ENCODE data around the gene COG5. TPM values are rescaled to one million over a fixed set of nuclear protein-coding genes. Genes with fewer than 3 reads are reported as not detected.

Gene COG5
- polyA plus RNA-seq, 3 donors = 12.7 to 29.0 (median 28.1) TPM

- intact Hi-C loops (cut with micrococcal nuclease) = no loop called here
- Histone ChIP-seq H3K79me2 (ENCODE audit: insufficient read depth, low read length) (no peaks in the 10 kb centered on the region), H2AFZ (ENCODE audit: insufficient read depth, low read depth, low read length, poor library complexity, severe bottlenecking) (no peak overlapping the region), H3K36me3 (replicated peaks in 1 of 2; ENCODE audit: control insufficient read depth in 1 of 2, insufficient read depth in 2 of 2, low read length in 2 of 2) (peaks cover 0 to 12% of the 10 kb centered on the region in 2 donors), H3K9me3 (replicated peaks in 1 of 2; ENCODE audit: control insufficient read depth in 1 of 2, insufficient read depth in 1 of 2, low read length in 2 of 2) (peaks cover 2% of the 10 kb centered on the region in 2 donors), H3K4me3 (replicated peaks in 1 of 3; ENCODE audit: low read depth in 2 of 3, low read length in 3 of 3) (no peak overlapping the region), H4K20me1 (ENCODE audit: insufficient read depth, low read length) (no peaks in the 10 kb centered on the region), H3K27ac (ENCODE audit: low read depth in 1 of 2, low read length in 2 of 2) (no peak overlapping the region), H3K9ac (ENCODE audit: insufficient read depth, low read length, poor library complexity, severe bottlenecking) (no peak overlapping the region), H3K27me3 (ENCODE audit: control insufficient read depth in 2 of 2, insufficient read depth in 2 of 2, low read length in 2 of 2) (no peaks in the 10 kb centered on the region), H3K4me1 (ENCODE audit: control insufficient read depth in 1 of 2, insufficient read depth in 2 of 2, low read length in 2 of 2) (no peaks in the 10 kb centered on the region), H3K4me2 (replicated peaks; ENCODE audit: extremely low read depth, low read length, poor library complexity, severe bottlenecking) (no peak overlapping the region)
- TF ChIP-seq, protein P1, sequence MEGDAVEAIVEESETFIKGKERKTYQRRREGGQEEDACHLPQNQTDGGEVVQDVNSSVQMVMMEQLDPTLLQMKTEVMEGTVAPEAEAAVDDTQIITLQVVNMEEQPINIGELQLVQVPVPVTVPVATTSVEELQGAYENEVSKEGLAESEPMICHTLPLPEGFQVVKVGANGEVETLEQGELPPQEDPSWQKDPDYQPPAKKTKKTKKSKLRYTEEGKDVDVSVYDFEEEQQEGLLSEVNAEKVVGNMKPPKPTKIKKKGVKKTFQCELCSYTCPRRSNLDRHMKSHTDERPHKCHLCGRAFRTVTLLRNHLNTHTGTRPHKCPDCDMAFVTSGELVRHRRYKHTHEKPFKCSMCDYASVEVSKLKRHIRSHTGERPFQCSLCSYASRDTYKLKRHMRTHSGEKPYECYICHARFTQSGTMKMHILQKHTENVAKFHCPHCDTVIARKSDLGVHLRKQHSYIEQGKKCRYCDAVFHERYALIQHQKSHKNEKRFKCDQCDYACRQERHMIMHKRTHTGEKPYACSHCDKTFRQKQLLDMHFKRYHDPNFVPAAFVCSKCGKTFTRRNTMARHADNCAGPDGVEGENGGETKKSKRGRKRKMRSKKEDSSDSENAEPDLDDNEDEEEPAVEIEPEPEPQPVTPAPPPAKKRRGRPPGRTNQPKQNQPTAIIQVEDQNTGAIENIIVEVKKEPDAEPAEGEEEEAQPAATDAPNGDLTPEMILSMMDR (IDR thresholded peaks at IDR 0.05) = no peak
- H3K36me3 Mint-ChIP-seq = peaks cover 17 to 24% of the 10 kb centered on the region in 2 donors
- no peaks in the 10 kb centered on the region for H3K27me3 Mint-ChIP-seq (ENCODE audit: low read depth in 3 of 3)
- peaks cover 0 to 6% (median 2%) of the 10 kb centered on the region in 7 donors for H3K9me3 Mint-ChIP-seq
- peak overlapping the region in 1 of 7 donors; percentile 10 for H3K27ac Mint-ChIP-seq
- no peak overlapping the region for H3K4me3 Mint-ChIP-seq
- no CpG with 5 or more reads among the region's 1 CpG for WGBS (ENCODE audit: insufficient coverage)
- no peaks in the 10 kb centered on the region for H3K4me1 Mint-ChIP-seq
- no peak for DNase-seq
Observed at GRCh38 chr7:107446988-107447387, 116.7 kb downstream of the COG5 start.

GRCh38 chr7:107446531-107446930, 117.2 kb downstream of the COG5 start:
- Mint-ChIP-seq H3K9me3 (peaks cover 0 to 8% (median 2%) of the 10 kb centered on the region in 7 donors), H3K4me3 (no peak overlapping the region), H3K4me1 (no peaks in the 10 kb centered on the region), H3K36me3 (peaks cover 17 to 27% of the 10 kb centered on the region in 2 donors), H3K27ac (peak overlapping the region in 1 of 7 donors; percentile 49), H3K27me3 (ENCODE audit: low read depth in 3 of 3) (no peaks in the 10 kb centered on the region)
- intact Hi-C loops (cut with micrococcal nuclease) = no loop called here
- peaks cover 3 to 4% of the 10 kb centered on the region in 2 donors for H3K9me3 ChIP-seq (replicated peaks in 1 of 2; ENCODE audit: control insufficient read depth in 1 of 2, insufficient read depth in 1 of 2, low read length in 2 of 2)
- no peak for DNase-seq
- no peaks in the 10 kb centered on the region for H3K27me3 ChIP-seq (ENCODE audit: control insufficient read depth in 2 of 2, insufficient read depth in 2 of 2, low read length in 2 of 2)
- H3K4me3 ChIP-seq (replicated peaks in 1 of 3; ENCODE audit: low read depth in 2 of 3, low read length in 3 of 3) = no peak overlapping the region
- no peaks in the 10 kb centered on the region for H3K79me2 ChIP-seq (ENCODE audit: insufficient read depth, low read length)
- H2AFZ ChIP-seq (ENCODE audit: insufficient read depth, low read depth, low read length, poor library complexity, severe bottlenecking) = no peak overlapping the region
- no peaks in the 10 kb centered on the region for H4K20me1 ChIP-seq (ENCODE audit: insufficient read depth, low read length)
- TF ChIP-seq, protein P1 (IDR thresholded peaks at IDR 0.05) = no peak
- no peak overlapping the region for H3K4me2 ChIP-seq (replicated peaks; ENCODE audit: extremely low read depth, low read length, poor library complexity, severe bottlenecking)
- 100% methylated on average over 1 of the region's 1 CpG for WGBS (ENCODE audit: insufficient coverage)
- H3K36me3 ChIP-seq (replicated peaks in 1 of 2; ENCODE audit: control insufficient read depth in 1 of 2, insufficient read depth in 2 of 2, low read length in 2 of 2) = peaks cover 0 to 14% of the 10 kb centered on the region in 2 donors
- H3K9ac ChIP-seq (ENCODE audit: insufficient read depth, low read length, poor library complexity, severe bottlenecking) = no peak overlapping the region
- no peak overlapping the region for H3K27ac ChIP-seq (ENCODE audit: low read depth in 1 of 2, low read length in 2 of 2)
- H3K4me1 ChIP-seq (ENCODE audit: control insufficient read depth in 1 of 2, insufficient read depth in 2 of 2, low read length in 2 of 2) = no peaks in the 10 kb centered on the region
